ENCODE data around the gene SYNGR1.

SYNGR1 gene

DNA sequence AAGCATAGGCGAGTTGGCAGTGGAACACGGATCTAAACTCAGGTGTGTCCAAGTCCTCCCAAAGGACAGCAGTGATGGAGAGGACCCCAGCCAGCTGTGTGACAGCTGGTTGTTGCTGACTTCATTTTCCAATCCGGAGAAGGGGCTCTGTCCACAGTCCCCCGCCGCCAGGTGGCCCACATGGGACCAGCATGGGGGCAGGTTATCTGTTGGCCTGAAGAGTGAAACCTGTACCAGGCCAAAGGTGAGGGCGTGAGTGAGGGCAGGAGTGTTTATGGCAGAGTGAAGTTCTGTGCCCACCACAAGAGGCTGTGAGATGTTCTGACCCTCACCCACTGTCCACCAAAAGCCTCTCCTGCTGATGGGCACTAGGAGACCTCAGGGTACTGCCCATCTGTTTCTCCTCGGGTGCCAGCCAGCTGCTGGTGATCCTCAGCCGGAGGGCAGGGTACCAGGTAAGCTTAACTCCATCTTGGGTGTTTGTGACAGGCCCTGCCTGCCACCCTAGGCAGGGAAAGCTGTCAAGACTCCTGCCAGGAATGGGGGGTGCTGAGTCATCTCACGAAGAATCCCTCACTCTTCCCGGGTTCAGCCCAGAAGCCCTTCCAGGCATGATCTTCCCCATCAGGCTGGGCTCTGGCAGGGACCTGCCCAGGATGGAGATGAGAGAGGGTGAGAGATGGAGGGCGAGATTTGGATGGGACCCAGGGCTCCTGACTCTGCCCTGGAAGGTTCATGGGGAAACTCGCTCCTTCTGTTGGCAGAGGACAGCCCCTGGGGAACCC is 34.2 kb downstream of the SYNGR1 start:
- Histone ChIP-seq H3K9ac (no peak overlapping the region), H3K79me2 (ENCODE audit: insufficient read depth, low read depth) (no peaks in the 10 kb centered on the region), H3K27me3 (ENCODE audit: insufficient read depth, low read depth) (no peaks in the 10 kb centered on the region), H3K27ac (no peak overlapping the region), H3K4me3 (IDR thresholded peaks at IDR 0.05; ENCODE audit: insufficient read depth, low read depth, low read length) (no peak overlapping the region), H3K4me1 (ENCODE audit: low read depth, poor library complexity, severe bottlenecking) (peaks cover 3% of the 10 kb centered on the region), H2AFZ (ENCODE audit: low read depth) (no peak overlapping the region), H3K4me2 (no peak overlapping the region), H3K36me3 (ENCODE audit: insufficient read depth) (no peaks in the 10 kb centered on the region), H4K20me1 (ENCODE audit: insufficient read depth) (no peaks in the 10 kb centered on the region)
- TF ChIP-seq, protein P1, sequence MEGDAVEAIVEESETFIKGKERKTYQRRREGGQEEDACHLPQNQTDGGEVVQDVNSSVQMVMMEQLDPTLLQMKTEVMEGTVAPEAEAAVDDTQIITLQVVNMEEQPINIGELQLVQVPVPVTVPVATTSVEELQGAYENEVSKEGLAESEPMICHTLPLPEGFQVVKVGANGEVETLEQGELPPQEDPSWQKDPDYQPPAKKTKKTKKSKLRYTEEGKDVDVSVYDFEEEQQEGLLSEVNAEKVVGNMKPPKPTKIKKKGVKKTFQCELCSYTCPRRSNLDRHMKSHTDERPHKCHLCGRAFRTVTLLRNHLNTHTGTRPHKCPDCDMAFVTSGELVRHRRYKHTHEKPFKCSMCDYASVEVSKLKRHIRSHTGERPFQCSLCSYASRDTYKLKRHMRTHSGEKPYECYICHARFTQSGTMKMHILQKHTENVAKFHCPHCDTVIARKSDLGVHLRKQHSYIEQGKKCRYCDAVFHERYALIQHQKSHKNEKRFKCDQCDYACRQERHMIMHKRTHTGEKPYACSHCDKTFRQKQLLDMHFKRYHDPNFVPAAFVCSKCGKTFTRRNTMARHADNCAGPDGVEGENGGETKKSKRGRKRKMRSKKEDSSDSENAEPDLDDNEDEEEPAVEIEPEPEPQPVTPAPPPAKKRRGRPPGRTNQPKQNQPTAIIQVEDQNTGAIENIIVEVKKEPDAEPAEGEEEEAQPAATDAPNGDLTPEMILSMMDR (conservative IDR thresholded peaks at IDR 0.05; ENCODE audit: low read depth, low read length) = no peak

DNA sequence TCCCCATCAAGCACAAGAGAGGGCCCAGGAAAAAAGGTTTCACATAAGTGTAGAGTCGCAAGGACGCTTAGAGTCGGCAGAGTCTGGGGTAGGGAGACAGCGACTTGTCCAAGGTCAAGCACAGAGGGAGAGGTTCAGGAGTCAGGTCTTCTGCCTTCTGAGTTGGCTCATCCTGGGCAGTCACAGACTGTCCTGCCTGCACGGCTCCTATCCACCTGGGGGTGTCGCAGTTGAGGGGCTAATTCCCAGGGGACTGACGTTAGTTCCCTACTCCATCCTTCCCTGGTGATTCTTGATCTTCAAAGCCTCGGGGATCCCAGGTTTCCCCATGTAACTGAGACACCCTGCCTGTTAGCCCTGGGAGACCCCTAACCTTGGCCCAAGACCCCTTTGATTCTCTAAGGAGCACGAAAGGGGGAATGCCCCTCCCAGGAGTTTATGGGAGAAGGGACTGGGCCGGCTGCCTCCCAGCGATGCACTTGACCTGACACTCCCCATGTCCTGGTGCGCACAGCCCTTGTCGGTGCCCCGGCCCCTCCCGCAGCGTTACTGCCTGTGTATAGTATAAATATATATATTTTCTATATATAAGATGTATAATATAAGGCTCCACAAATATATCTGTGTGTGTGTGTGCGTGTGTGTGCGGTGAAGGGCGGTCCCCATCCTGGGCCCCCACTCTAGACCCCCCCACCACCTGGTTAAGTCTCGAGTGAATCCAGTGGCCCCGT is 35.1 kb downstream of the SYNGR1 start:
- no peaks in the 10 kb centered on the region for H3K79me2 ChIP-seq (ENCODE audit: insufficient read depth, low read depth)
- H4K20me1 ChIP-seq (ENCODE audit: insufficient read depth) = no peaks in the 10 kb centered on the region
- H3K27ac ChIP-seq = no peak overlapping the region
- TF ChIP-seq, protein P1 (conservative IDR thresholded peaks at IDR 0.05; ENCODE audit: low read depth, low read length) = no peak
- H3K9ac ChIP-seq = no peak overlapping the region
- no peak overlapping the region for H2AFZ ChIP-seq (ENCODE audit: low read depth)
- H3K4me2 ChIP-seq = no peak overlapping the region
- H3K36me3 ChIP-seq (ENCODE audit: insufficient read depth) = no peaks in the 10 kb centered on the region
- H3K27me3 ChIP-seq (ENCODE audit: insufficient read depth, low read depth) = no peaks in the 10 kb centered on the region
- peaks cover 12% of the 10 kb centered on the region for H3K4me1 ChIP-seq (ENCODE audit: low read depth, poor library complexity, severe bottlenecking)
- H3K4me3 ChIP-seq (IDR thresholded peaks at IDR 0.05; ENCODE audit: insufficient read depth, low read depth, low read length) = no peak overlapping the region

DNA sequence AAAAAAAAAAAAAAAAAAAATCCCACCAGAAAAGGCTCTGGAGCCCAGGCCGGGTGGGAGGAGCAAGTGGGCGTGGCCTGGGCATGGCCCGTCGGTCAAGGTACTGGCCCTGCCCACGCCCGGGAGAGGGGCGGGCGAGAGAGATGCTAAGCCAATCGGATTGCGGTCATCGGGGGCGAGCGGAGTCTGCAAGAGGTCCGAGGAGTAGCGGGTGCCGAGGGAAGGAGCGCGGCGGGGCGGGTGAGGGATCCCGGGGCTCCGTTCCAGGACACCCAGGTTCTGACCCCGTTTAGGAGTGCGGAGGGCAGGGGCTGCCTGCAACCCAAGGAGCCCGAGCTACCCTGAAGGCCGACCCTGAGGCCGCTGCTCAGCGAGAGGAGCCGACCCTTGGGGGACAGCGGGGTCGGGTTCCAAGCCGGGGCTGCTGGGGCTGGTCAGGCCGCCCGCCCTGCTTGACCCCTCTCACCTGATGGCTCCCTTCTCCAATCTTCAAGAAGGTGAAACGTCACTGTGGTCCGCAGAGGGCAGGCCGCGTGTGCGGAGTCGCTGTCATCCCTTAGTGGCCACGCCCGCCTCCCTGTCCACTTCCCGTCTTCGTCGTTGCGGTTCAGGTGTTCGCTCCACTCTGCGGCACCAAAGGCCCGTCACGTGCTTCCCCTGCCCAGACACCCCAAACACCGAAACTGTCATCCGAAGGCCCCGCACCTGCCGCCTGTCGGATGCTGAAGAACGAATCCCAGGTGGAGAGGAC is 38.6 kb downstream of the SYNGR1 start:
- no peaks in the 10 kb centered on the region for H3K27me3 ChIP-seq (ENCODE audit: insufficient read depth, low read depth)
- H3K27ac ChIP-seq = peak overlapping the region; percentile 77
- H3K4me1 ChIP-seq (ENCODE audit: low read depth, poor library complexity, severe bottlenecking) = peaks cover 18% of the 10 kb centered on the region
- no peaks in the 10 kb centered on the region for H4K20me1 ChIP-seq (ENCODE audit: insufficient read depth)
- H3K79me2 ChIP-seq (ENCODE audit: insufficient read depth, low read depth) = no peaks in the 10 kb centered on the region
- no peaks in the 10 kb centered on the region for H3K36me3 ChIP-seq (ENCODE audit: insufficient read depth)
- peak overlapping the region; percentile 79 for H3K9ac ChIP-seq
- TF ChIP-seq, protein P1 (conservative IDR thresholded peaks at IDR 0.05; ENCODE audit: low read depth, low read length) = no peak
- no peak overlapping the region for H3K4me3 ChIP-seq (IDR thresholded peaks at IDR 0.05; ENCODE audit: insufficient read depth, low read depth, low read length)
- peak overlapping the region; percentile 88 for H2AFZ ChIP-seq (ENCODE audit: low read depth)
- peak overlapping the region; percentile 59 for H3K4me2 ChIP-seq

DNA sequence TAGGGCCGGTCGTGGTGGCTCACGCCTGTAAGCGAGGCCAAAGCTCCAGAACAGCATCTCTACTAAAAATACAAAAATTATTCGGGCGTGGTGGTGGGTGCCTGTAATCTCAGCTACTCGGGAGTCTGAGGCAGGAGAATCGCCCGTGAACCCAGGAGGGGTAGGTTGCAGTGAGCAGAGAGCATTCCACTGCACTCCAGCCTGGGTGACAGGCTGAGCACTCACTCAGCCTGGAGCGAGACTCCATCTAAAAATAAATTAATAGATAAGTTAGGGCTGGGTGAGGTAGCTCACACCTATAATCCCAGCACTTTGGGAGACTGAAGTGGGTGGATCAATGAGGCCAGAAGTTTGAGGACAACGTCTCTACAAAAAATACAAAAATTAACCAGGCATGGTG is 39.6 kb downstream of the SYNGR1 start:
- Histone ChIP-seq H3K36me3 (ENCODE audit: insufficient read depth) (no peaks in the 10 kb centered on the region), H3K79me2 (ENCODE audit: insufficient read depth, low read depth) (no peaks in the 10 kb centered on the region), H4K20me1 (ENCODE audit: insufficient read depth) (no peaks in the 10 kb centered on the region), H3K4me2 (peak overlapping the region; percentile 59; the same call in 1 of the 2 replicates), H3K27me3 (ENCODE audit: insufficient read depth, low read depth) (no peaks in the 10 kb centered on the region), H3K4me3 (IDR thresholded peaks at IDR 0.05; ENCODE audit: insufficient read depth, low read depth, low read length) (no peak overlapping the region), H2AFZ (ENCODE audit: low read depth) (peak overlapping the region; percentile 24; the same call in 1 of the 2 replicates), H3K9ac (no peak overlapping the region), H3K4me1 (ENCODE audit: low read depth, poor library complexity, severe bottlenecking) (peaks cover 18% of the 10 kb centered on the region), H3K27ac (peak overlapping the region; percentile 15; the same call in 1 of the 2 replicates)
- TF ChIP-seq, protein P1 (conservative IDR thresholded peaks at IDR 0.05; ENCODE audit: low read depth, low read length) = no peak

Measured in KMS-11 (cell line).